Spleen (tissue), 11 donors: ENCODE measurements around the gene CAMK1D. TPM values are rescaled to one million over a fixed set of nuclear protein-coding genes. Genes with fewer than 3 reads are reported as not detected.
A peak's percentile ranks its signal among the peaks of the same experiment; 100 is the strongest.

ENCODE experiments used
- DNase-seq: peaks from one replicate; pipeline ENCODE4 v3.0.0-alpha.2; 2020
- H3K27ac ChIP-seq, 8 donors: fragments of 200-600 bp; sonication (generic) in 7 of 8; 1 replicate in 4 of 8; 2 replicates in 4 of 8; pipeline versions ENCODE4 v1.5.0 to v1.8.0; 2016 to 2021; ENCODE audit warnings: inconsistent platforms in 4 of 8, mild to moderate bottlenecking in 4 of 8, moderate library complexity in 1 of 8
- H3K27me3 ChIP-seq, 7 donors: fragments of 200-600 bp; sonication (generic) in 6 of 7; replicated peaks in 1 of 7; 1 replicate in 4 of 7; 2 replicates in 3 of 7; pipeline versions ENCODE4 v1.5.0 to v1.8.0; 2016 to 2021; ENCODE audit warnings: inconsistent platforms in 3 of 7, mild to moderate bottlenecking in 1 of 7
- H3K36me3 ChIP-seq, 6 donors: fragments of 200-600 bp; sonication (generic) in 5 of 6; 1 replicate in 4 of 6; 2 replicates in 2 of 6; pipeline versions ENCODE4 v1.5.0 to v1.8.0; 2016 to 2021; ENCODE audit warnings: inconsistent platforms in 2 of 6
- H3K4me1 ChIP-seq, 6 donors: fragments of 200-600 bp; sonication (generic) in 5 of 6; 1 replicate in 3 of 6; 2 replicates in 3 of 6; pipeline versions ENCODE4 v1.5.0 to v1.8.0; 2016 to 2021; ENCODE audit warnings: inconsistent platforms in 3 of 6
- H3K4me3 ChIP-seq, 8 donors: fragments of 200-600 bp; sonication (generic) in 7 of 8; 1 replicate in 4 of 8; 2 replicates in 4 of 8; pipeline versions ENCODE4 v1.5.0 to v1.8.0; 2016 to 2021; ENCODE audit warnings: inconsistent platforms in 4 of 8, mild to moderate bottlenecking in 4 of 8, moderate library complexity in 2 of 8
- H3K9me3 ChIP-seq, 8 donors: fragments of 200-600 bp; sonication (generic) in 7 of 8; 1 replicate in 4 of 8; 2 replicates in 4 of 8; pipeline versions ENCODE4 v1.5.0 to v1.8.0; 2016 to 2021; ENCODE audit warnings: inconsistent platforms in 4 of 8
- CTCF ChIP-seq, 11 experiments: fragments of 200-600 bp in 7 of 11; fragments of 450-650 bp in 4 of 11; sonication (generic) in 4 of 11; IDR thresholded peaks in 8 of 11; conservative IDR thresholded peaks in 3 of 11; 1 replicate in 7 of 11; 2 replicates in 4 of 11; pipeline versions ENCODE4 v1.4.0 to v1.8.0; 2016 to 2021; ENCODE audit warnings: antibody characterized with exemption in 11 of 11, inconsistent platforms in 4 of 11, mild to moderate bottlenecking in 1 of 11
- POLR2A ChIP-seq, 3 donors: fragments of 450-650 bp; IDR thresholded peaks; one replicate each; pipeline ENCODE4 v1.5.1; 2017; ENCODE audit warnings: antibody characterized with exemption in 3 of 3, mild to moderate bottlenecking in 1 of 3
- POLR2AphosphoS5 ChIP-seq, 3 donors: sonication (generic); formaldehyde crosslinking; IDR thresholded peaks; one replicate each; pipeline ENCODE4 v1.5.1; 2017; ENCODE audit warnings: antibody characterized with exemption in 3 of 3
- WGBS, 5 donors: extraction: QIAGEN DNeasy Blood & Tissue Kit in 3 of 5; methylation state at CpG; one replicate each; pipeline versions ENCODE4 v1.1.5 to v1.1.7; 2013 to 2018; 5-methylcytosine and 5-hydroxymethylcytosine counted together
- intact Hi-C: fragments of 100-400 bp; cut with DNase I; formaldehyde crosslinking; loops from one replicate; pipeline ENCODE4 v1.15.0; 2023; ENCODE audit warnings: low total_unique reads
- polyA plus RNA-seq, 3 donors: library from polyadenylated mRNA; stranded (reverse); fragments of 200-250 nt; gene quantifications; one replicate each; pipeline ENCODE4 v1.2.1, GENCODE V29; 2013
- total RNA-seq, 7 donors: library from RNA; depleted of rRNA in 3 of 7; stranded (reverse); fragments of >200 nt in 3 of 7; fragmentation: NEBNext Ultra II Directional in 4 of 7; extraction: Animal tissue kit (Norgen Biotek cat#: 25700) in 4 of 7; gene quantifications; one replicate each; pipeline versions ENCODE4 v1.1.0 to v1.2.1, GENCODE V29; 2016 to 2021
- donor health status: healthy with polysubstance abuse.
- donor health status: DM: no; HTN: no; CAD: no; lungs with moderate emphysema.
- donor health status: DM: no; HTN: no; CAD: no.
- donor health status: Bipolar disorder and iron deficiency.
- donor health status: healthy.
- donor health status: DM: no; HTN: no; CAD: no.
- donor health status: DM: yes; HTN: yes; CAD: no.

Gene CAMK1D
- total and polyA plus RNA-seq, 10 donors = 6.8 to 34.5 (median 20.0) TPM

- WGBS, 5 donors = 55 to 78% (median 61%) methylated on average over 7 of the region's 7 CpGs
- intact Hi-C loops = no loop called here
- Histone ChIP-seq H3K27me3 (no peaks in the 10 kb centered on the region), H3K4me1 (peaks cover 14 to 44% (median 29%) of the 10 kb centered on the region in 6 donors), H3K36me3 (no peaks in the 10 kb centered on the region), H3K4me3 (no peak overlapping the region), H3K9me3 (no peaks in the 10 kb centered on the region), H3K27ac (no peak overlapping the region)
- no peak for DNase-seq
- TF ChIP-seq CTCF (IDR thresholded peaks at IDR 0.05 in 8 of 11, conservative IDR thresholded peaks at IDR 0.05 in 3 of 11) (no peak), POLR2AphosphoS5 (IDR thresholded peaks at IDR 0.05) (peak in 1 of 3 donors; percentile 7)
Measured at GRCh38 chr10:12499076-12499986, 150.0 kb downstream of the CAMK1D start.

GRCh38 chr10:12500381-12501303, 151.3 kb downstream of the CAMK1D start:
- DNase-seq = peak; percentile 23
- no peak overlapping the region for H3K4me3 ChIP-seq
- H3K4me1 ChIP-seq = peaks cover 14 to 44% (median 29%) of the 10 kb centered on the region in 6 donors
- no peak for TF ChIP-seq POLR2AphosphoS5 (IDR thresholded peaks at IDR 0.05)
- TF ChIP-seq CTCF (IDR thresholded peaks at IDR 0.05 in 8 of 11, conservative IDR thresholded peaks at IDR 0.05 in 3 of 11) = no peak
- no peak for TF ChIP-seq POLR2A (IDR thresholded peaks at IDR 0.05)
- H3K36me3 ChIP-seq = no peaks in the 10 kb centered on the region
- H3K27me3 ChIP-seq = no peaks in the 10 kb centered on the region
- H3K9me3 ChIP-seq = no peaks in the 10 kb centered on the region
- WGBS, 5 donors = 35 to 41% (median 40%) methylated on average over 7 of the region's 7 CpGs
- intact Hi-C loops = no loop called here
- H3K27ac ChIP-seq = peak overlapping the region in 2 of 8 donors; percentile 18 to 28

- WGBS, 5 donors = 82 to 89% (median 84%) methylated on average over 12 of the region's 12 CpGs
- Histone ChIP-seq H3K9me3 (no peaks in the 10 kb centered on the region), H3K36me3 (no peaks in the 10 kb centered on the region), H3K4me1 (peaks cover 14 to 45% (median 29%) of the 10 kb centered on the region in 6 donors), H3K27ac (peak overlapping the region in 1 of 8 donors; percentile 28), H3K4me3 (no peak overlapping the region), H3K27me3 (no peaks in the 10 kb centered on the region)
- intact Hi-C loops = no loop called here
- TF ChIP-seq POLR2A (IDR thresholded peaks at IDR 0.05) (no peak), POLR2AphosphoS5 (IDR thresholded peaks at IDR 0.05) (no peak), CTCF (IDR thresholded peaks at IDR 0.05 in 8 of 11, conservative IDR thresholded peaks at IDR 0.05 in 3 of 11) (no peak)
- no peak for DNase-seq
Measured at GRCh38 chr10:12501324-12501723, 152.0 kb downstream of the CAMK1D start.
